HK-2 (cell line): ENCODE results near the gene MTREX.
"Not testable (repeated sequence)": the region's sequence is repeated elsewhere in the genome, so short reads cannot be mapped to it uniquely, and the experiment has no call there.

Experiments
- DNase-seq: peaks from one replicate; pipeline ENCODE4 v3.0.0-alpha.2; 2018; ENCODE audit not compliant: unreplicated experiment

MTREX gene

GRCh38 chr5:55307383-55308253 is at the start of gene MTREX, which contains the start of gene DHX29:
MTREX (plus strand) TSS chr5:55307989; CDS start chr5:55308014, 25 bp downstream.
DHX29 (minus strand) TSS chr5:55307694; CDS start chr5:55307573, 121 bp downstream.
- DNase-seq: peak; percentile 86

GRCh38 chr5:55258339-55258738 is 49.5 kb upstream of the MTREX start:
- no peak for DNase-seq

- no peak for DNase-seq
Measured at GRCh38 chr5:55276771-55277170, 31.0 kb upstream of the MTREX start.

- DNase-seq: no peak
Measured at GRCh38 chr5:55278778-55279177, 29.0 kb upstream of the MTREX start.

- DNase-seq: no peak
Measured at GRCh38 chr5:55286411-55286933, 21.3 kb upstream of the MTREX start.

- DNase-seq: no peak
Measured at GRCh38 chr5:55289808-55290207, 18.0 kb upstream of the MTREX start.

GRCh38 chr5:55290991-55291390 is 16.8 kb upstream of the MTREX start:
- no peak for DNase-seq

- no peak for DNase-seq
Measured at GRCh38 chr5:55294935-55295334, 12.9 kb upstream of the MTREX start.

- no peak for DNase-seq
Measured at GRCh38 chr5:55300890-55301289, 6.9 kb upstream of the MTREX start.

- DNase-seq: no peak
Measured at GRCh38 chr5:55303238-55303690, 4.5 kb upstream of the MTREX start.

GRCh38 chr5:55304584-55304983 is 3.2 kb upstream of the MTREX start:
- no peak for DNase-seq

- DNase-seq: no peak
Measured at GRCh38 chr5:55305345-55305744, 2.4 kb upstream of the MTREX start.

GRCh38 chr5:55306641-55307382 is 977 bp upstream of the MTREX start:
- no peak for DNase-seq

- no peak for DNase-seq
Measured at GRCh38 chr5:55308254-55308836, 556 bp downstream of the MTREX start.

GRCh38 chr5:55313870-55314617 is 6.3 kb downstream of the MTREX start:
- DNase-seq: no peak

- DNase-seq: no peak
Measured at GRCh38 chr5:55316289-55316688, 8.5 kb downstream of the MTREX start.

GRCh38 chr5:55316837-55317236 is 9.0 kb downstream of the MTREX start:
- no peak for DNase-seq

- DNase-seq: not testable (repeated sequence)
Measured at GRCh38 chr5:55318237-55318636, 10.4 kb downstream of the MTREX start.

GRCh38 chr5:55319491-55319890 is 11.7 kb downstream of the MTREX start:
- DNase-seq: no peak

GRCh38 chr5:55320571-55320970 is 12.8 kb downstream of the MTREX start:
- no peak for DNase-seq

- no peak for DNase-seq
Measured at GRCh38 chr5:55324006-55324405, 16.2 kb downstream of the MTREX start.
